Stimulated activated naive CD4-positive, alpha-beta T cell treated with Interleukin-2 at 50 U/mL for 16 hours (primary cell): Measurements from ENCODE around the gene RAB5IF.
"Not testable (repeated sequence)": the region's sequence is repeated elsewhere in the genome, so short reads cannot be mapped to it uniquely, and the experiment has no call there.

Experiments
- DNase-seq: peaks from one replicate; lab custom pipeline; 2025; lab: John Stamatoyannopoulos, UW

The RAB5IF gene

DNA sequence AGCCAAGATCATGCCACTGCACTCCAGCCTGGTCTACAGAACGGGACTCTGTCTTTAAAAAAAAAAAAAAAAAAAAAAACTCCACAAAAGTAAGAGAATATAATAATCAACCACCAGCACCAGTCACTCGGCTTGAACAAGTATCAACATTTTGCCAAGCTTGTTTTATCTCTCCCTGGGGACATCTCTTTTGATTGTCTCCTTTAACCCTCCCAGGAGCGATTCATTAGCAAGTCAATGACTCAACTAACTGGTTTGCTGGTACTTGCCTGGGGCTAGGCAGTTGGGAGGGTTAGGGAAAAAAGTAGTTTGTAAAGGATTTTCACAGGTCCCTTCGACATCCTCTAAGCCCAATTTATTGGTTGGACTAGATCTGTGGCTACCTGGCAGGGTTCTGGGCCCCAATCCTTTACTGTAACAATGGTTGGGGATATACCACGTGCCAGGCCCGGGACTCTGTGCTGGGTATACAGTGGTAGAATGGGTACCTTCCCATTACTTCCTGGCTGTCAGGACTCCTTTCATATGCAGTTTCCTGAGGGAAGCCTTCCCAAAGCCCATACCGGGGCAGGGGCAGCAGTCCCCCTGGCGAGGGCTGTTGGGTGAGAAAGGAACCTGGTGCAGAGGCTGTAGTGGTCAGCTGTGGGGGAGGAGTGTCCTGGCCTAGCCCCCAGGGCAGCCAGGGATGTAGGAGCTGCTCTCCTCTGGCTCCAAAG, 20.0 kb upstream of the RAB5IF start:
- no peak for DNase-seq

DNA sequence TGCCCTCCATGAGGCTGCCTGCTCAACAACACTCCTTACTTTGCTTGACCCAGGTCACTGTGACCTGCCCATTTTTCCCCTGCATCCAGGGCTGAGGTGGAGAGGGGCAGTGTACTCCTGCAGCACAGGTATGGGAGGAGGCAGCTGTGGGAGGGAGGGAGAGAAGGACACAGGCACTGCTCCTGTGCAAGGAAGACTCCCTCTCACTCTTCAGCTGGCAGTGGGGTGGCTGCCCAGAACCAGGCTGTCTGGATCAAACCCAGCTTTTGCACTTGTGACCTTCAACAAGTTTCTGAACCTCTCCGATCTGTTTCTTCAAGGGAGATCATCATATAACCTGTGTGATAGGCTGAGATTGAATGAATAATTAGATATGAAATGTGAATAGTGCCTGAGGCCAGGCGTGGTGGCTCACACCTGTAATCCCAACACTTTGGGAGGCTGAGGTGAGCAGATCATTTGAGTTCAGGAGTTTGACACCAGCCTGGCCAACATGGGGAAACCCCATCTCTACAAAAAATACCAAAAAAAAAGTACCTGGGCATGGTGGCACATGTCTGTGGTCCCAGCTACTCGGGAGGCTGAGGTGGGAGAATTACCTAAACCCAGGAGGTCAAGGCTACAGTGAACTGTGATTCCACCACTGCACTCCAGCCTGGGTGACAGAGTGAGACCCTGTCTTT, 18.1 kb upstream of the RAB5IF start:
- no peak for DNase-seq

DNA sequence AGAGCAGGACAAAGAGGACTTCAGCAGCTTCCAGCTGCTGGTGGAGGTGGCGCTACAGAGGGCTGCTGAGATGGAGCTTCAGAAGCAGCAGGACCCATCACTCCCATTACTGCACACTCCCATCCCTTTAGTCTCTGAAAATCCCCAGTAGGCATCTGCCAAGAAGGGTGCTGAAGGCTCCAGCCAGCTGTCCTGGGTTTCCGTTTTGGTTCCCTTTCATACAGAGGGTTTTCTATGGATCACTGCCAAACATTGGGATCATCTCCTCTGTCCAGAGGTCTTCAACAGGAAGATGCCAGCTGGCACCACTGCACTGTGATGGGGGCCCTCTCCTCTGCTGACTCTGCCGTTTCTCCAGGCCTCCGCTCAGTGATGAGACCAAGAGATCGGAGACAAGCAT, 14.3 kb upstream of the RAB5IF start:
- no peak for DNase-seq

DNA sequence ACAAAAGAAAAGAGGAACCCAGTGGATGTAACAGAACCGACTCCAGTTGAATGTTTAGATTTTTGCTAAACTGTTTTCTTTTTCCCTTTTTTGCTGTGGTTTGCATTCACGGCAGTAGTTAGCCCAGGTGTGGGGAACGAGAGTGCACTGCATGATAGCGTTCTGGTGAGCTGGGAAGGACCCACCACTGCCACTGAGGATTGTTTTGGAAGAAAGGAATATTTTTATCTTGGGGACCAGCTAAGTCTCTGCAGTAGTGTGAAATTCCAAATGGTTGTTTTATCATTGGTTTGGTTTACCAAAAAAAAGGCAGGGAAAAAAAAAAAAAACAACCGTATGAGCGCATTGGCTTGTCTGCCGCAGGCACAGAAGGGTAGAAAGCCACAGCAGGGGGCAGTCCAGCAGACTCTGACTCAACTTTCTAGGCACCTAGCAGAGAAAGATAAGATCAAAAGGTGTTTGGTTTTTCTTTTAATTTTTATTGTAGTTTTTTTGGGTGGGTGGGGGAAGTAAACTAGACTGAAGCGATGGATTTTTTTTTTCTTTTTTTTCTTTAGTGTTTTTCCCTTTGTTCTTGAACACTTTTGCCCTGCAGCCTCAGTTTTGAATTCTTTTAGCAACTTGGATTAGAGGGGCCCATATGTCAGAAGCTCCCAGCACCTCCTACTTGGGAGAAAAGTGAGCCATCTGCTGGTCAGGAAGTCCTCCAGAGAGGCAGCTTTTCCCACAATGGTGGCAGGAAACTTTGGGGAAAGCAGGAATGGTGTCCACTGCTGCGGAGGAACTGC, 13.5 kb upstream of the RAB5IF start:
- DNase-seq: peak; percentile 59

DNA sequence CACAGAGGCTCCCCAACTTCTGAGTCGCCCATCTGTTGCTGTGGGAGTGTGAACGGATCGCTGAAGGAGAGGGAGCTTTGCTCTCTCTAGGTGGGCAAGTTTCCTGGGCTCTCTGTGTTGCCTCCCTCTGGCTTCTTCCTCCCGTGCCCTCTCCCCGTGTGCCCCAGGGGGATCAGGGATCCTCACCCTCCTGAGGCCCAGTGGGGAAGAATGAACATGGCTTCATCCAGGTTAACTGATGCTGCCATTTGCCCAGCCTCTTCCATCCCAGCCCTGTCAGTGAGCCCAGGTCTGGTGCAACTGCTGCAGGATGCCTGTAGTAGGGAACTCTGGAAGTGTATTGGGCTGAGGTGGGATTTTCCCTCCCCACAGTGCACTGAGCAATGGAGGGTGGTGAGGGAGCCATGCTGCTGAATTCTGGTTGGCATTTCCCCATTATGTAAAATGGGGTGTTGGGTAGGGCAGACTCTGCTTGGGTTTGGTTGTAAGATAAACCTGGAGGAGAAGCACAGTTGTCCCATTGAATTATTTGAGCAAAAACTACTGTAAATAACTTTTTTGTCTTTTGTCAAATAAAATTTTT, 12.1 kb upstream of the RAB5IF start:
- no peak for DNase-seq

DNA sequence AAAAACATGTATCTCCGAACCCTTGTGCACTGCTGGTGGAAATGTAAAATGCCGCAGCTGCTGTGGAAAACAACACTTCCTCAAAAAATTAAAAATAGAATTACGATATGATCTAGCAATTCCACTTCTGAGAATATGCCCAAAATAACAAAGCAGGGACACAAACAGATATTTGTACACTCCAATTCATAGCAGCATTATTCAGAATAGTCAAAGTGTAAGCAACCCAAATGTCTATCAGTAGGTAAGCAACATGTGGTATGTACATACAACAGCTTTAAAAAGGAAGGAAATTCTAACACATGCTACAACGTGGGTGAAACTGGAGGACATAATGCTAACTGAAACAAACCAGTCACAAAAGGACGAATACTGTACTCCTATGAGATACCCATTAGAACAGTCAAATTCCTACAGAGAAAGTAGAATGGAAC, 5.7 kb upstream of the RAB5IF start:
- no peak for DNase-seq

DNA sequence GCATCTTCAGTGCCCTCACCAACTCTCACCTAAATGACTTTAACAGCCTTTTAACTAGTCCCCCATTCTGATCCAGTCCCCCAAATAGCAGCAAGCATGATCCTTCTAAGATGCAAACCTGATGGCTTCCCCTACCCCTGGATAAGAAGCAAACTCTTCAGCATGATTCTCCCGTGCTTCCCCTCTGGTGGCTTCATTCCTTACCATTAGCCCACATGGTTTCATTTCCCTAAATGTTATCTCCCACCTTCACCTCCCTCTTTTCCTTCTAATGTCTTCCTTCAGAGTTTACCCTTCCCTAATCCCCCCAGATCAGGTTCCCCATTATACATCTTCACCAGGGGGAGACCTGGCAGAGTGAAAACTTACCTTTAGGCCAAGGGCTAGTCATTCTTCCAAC, 4.0 kb upstream of the RAB5IF start:
- no peak for DNase-seq

DNA sequence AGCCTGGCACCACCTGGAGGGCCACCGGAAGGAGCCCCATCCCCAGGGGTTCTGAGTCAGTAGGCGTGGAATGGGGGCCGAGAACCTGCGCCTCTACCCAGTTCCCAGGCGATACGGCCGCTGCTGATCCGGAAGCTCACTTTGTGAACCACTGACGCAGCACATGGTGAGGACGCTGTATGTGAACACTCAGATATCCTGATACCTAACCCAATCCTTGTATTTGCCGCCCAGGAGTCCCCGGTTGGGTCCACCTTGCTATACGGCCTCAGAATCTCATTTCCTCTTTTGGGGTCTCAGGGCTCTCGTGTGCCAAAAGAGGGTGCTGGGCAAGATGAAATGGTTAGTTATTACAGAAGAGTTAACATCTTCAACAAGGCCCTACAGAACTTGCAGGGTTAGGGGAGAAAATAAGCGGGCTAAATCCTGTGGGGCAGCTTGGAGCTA, 604 bp upstream of the RAB5IF start:
- DNase-seq: peak; percentile 48

DNA sequence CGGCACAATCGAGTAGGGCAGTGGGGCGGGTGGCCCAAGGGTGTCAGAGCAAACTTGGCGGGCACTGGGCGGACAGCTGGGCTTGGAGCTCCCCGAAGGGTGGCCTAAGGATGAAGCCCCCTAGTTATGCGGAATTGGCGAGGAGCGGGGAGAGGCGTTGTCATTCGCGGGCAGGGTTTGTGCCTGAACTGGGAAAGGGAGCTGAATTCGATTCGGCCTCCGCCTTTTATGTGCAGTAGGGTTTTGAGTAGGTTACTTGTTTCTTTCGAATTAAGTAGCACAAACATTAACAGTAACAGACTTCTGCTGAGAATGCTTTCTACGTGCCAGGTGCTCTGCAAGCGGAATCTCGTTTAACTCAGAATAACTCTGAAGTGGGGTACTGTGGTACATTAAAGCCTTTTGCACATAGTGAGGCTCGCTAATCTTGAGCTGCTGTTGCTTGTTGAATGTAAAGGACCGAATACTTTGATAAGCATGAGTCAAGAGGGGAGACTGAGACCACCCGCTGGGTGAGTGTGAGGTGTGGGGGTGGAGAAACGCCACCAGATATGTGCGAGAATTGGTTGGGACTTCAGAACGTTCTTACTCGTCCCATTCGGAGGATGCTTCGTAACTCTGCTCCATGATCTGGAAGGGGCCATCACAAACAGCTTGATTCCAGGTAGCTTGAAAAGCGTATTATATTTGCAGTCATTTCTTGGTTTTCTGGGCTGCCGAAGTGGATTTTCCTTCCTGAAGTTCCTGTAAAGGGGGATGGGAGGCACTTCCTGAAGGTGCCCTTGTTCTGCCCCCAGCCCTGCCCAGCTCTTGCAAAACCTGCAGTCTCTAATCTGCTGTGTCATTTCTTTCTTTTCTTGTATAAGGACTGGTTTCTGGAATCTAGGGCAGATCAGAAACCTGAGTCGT, 833 bp downstream of the RAB5IF start:
- DNase-seq: peak; percentile 12

DNA sequence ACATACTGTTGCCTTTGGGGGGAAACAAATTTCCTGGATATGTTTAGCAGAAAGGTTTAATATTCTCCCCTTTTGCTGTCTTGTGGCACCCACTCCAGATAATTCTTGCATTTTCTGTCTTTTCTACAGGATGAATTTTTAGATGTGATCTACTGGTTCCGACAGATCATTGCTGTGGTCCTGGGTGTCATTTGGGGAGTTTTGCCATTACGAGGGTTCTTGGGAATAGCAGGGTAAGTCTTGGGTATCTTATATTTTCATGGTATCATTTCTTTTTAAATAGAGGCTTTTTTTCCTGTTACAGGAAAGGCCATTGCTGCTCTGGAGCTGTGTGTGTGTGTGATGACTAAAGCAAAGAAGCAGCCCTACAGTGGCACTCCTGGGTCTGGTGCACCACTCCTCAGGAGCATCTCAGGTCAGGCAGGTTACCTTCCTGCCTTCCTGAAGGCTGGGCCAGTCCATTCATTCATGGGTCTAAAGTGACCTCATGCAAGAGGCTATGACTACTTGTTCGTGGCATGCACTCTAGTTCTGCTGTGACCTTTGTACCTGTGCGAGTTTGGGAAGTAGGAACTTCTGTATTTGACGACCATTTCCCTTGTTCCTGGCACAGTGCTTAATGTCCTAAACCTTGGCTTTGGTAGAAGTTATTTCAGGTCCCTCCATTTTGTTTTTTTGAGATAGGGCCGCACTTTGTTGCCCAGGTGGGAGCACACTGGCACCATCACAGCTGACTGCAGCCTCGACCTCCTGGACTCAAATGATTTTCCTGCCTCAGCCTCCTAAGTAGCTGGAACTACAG, 2.2 kb downstream of the RAB5IF start:
- no peak for DNase-seq

DNA sequence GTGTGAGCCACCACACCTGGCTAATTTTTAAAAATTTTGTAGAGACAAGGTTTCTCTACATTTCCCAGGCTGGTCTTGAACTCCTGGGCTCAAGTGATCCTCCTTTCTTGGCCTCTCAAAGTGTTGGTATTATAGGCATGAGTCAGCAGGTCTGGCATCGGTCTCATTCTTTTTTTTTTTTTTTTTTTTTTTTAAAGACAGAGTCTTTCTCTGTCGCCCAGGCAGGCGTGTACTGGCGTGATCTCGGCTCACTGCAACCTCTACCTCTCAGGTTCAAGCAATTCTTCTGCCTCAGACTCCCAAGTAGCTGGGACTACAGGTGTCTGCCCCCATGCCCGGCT, 2.8 kb downstream of the RAB5IF start:
- not testable (repeated sequence) for DNase-seq

DNA sequence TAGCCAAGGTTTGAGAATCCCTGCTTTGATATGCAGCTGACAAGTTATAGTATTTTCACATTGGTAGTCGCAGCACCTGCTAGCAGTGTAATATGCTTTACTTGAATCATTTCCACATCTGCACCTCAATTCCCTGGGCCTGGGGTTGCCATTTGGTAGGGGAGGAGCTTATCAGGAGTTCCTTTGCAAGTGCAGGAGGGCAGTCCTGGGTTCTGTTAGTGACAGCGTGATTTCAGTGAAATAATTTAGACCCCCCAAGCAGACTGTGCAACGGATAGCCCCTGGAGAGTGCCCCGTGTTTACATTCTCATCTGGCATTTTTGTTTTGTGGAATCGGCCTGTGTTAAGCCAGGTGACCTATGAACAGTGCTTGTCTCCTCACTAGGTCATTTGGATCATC, 6.0 kb downstream of the RAB5IF start:
- no peak for DNase-seq

DNA sequence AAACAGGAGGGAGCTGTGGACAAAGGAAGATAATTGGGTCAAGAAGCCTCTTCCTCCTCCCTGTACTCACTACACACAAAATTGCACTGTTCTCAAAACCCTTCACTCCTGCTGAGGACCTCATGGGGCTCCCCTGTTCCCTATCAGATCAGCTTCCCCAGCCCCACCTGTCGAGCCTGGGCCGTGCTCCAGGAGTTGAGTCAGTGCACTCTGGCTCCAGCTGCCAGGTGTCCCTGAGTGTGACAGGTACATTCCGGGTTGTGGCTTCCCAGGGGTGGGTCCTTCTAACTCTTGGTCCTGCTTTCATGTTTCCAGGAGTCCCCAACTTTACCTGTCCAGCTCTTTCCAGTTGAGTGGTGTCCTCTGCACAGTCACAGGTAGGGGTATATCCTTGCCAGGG, 8.4 kb downstream of the RAB5IF start:
- no peak for DNase-seq

DNA sequence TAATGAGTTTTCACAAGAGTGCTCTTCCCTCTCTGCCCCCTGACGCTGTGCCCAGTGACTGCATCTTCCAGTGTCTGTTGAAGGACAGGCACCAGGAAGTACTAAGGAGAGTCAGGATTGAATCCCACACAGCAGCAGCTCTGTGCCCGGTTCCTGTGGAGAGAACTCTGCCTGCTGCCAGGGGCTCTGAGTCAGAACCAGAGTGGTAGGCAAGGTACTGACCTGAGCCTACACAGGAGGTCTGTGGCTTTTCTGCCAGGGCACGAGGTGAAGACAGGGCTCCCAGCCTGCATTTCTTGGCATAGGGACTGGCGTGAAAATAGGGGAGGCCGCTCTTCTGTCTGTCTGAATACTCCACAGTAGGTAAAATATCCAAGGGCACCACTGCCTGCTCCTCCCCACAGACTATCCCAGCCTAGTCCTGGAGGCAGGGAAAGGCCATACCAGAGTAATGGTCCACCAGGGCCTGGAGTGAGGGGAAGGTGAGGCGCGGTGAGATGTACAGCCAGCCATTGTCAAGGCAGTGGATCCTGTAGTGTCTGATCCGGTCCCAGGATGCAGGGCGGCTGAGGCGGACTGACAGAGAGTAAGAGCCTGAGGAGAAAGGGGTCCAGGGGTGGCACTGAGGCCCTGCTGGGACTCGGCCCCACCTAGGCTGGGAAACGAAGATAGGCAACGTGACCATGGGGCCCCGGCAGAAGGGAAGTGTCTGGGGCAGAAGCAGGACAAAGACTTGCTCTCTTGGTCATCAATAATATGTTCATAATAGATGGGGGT, 9.4 kb downstream of the RAB5IF start:
- no peak for DNase-seq

DNA sequence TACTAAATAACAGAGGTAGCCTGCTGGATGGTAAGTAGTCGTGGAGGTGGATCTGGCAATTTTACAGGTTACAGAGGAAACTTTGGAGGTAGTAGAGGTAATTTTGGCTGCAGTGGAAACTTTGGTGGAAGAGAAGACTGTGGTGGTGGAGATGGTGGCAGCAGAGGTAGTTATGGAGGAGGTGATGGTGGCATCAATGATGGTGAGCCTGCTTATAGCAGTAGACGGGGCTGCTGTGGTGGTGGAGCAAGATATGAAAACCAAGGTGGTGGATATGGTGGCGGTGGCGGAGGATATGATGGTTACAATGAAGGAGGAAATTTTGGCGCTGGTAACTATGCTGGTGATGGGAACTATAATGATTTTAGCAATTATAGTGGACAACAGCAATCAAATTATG, 15.3 kb downstream of the RAB5IF start:
- no peak for DNase-seq

DNA sequence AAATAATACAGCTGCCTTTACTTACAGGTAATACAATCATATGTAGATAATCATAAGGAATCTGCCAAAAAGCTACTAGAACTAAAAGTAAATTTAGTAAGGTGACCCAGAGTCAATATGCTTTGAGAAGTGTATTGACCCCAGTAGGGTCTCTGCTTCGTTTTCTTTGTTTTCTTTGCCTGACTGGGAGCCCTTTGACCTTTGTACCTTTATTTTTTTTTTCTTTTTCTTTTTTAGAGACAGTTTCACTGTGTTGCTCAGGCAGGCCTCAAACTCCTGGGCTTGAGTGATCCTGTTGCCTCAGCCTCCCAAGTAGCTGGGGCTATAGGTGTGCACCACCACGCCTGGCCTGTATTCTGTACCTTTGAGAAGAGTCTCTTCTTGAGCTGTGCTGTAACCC, 17.9 kb downstream of the RAB5IF start:
- DNase-seq: no peak

DNA sequence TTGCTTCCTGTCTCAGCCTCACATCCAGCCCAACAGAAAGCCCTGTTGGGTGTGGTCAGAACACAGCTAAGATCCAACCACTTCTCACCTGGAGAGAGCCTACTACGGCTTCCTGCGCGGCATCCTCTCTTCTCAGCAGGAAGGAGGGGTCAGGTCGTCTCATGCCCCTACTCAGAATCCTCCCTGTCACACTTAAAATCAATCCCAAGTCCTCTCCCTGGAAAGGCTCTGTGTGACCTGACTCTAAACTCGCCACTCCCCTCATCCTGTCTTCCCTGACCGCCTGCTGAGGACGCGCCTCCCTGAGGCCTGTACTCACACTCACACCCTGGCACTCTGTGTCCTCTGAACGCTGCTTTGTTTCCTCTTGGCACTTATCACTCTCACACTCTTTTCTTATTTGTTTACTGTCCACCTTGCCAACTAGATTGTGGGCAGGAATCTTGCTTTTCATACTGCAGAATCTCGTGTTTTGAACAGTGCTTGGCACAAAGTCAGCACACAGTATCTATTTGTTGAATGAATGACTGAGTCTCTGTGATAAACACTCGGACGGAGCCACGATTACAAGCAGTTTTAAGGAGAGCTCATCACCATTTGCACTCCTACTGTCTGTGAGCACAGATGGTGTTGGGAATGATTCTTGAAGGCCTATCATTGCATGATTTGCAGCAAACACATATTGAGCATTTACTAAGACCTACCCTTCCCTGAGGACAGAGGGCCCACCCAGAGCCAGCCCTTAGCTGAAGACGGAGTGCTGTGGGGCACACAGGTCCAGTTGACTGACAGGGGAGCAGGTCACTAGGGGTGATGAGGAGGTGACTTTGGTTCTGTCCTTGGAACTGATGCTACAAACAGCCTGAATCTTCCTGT, 18.7 kb downstream of the RAB5IF start:
- no peak for DNase-seq

DNA sequence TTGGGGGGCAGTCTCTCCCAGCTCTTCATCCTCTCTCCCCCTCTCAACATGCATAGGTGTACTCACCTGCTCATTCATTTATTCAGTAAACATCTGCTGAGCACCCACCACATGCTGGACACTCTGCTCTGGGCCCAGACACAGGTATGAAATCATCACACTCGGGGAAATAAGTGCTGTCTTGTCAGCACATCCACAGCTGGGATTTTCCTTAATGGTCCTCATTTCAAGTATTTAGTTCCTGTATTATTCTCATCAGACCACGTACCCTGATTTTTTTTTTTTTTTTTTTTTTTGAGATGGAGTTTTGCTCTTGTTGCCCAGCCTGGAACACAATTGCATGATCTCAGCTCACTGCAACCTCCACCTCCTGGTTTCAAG, 19.4 kb downstream of the RAB5IF start:
- DNase-seq: no peak

DNA sequence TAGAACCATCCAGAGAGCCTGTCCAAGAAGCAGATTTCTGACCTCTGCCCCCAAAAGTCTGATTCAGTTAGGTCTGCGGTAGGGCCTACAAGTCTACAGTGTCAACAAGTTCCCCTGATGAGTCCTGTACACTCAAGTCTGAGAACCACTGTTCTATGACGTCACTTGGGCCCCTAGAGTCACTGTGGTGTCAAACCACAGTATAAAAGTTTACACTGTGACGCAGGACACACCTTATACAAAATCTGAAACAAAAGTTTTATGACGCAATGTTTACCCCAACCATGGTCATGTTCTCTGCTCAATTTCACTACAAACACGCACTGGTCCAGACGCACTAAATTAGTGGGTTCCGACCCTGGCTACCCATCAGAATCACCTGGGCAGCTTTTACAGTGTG, 22.5 kb downstream of the RAB5IF start:
- DNase-seq: no peak
